IMR-90 (cell line): Measurements from ENCODE around the gene ZC3H7B. TPM values are rescaled to one million over a fixed set of nuclear protein-coding genes. Genes with fewer than 3 reads are reported as not detected.
A peak's percentile ranks its signal among the peaks of the same experiment; 100 is the strongest.

Experiments used
- ATAC-seq: fragments of 200-7000 bp; cut with Tn5 transposase; 2 replicates; pipeline ENCODE4 v1.9.1; 2020; ENCODE audit warnings: low read depth, mild to moderate bottlenecking, moderate library complexity
- BruUV-seq: library from RNA; stranded (reverse); fragments of 400-500 nt; replicated peaks from 2 replicates; lab custom pipeline; 2021; lab: Mats Ljungman, UMichigan
- CTCF ChIA-PET: fragments of 300-600 bp; formaldehyde crosslinking; extraction: SDS; loops from one replicate; lab custom pipeline; 2021; ENCODE audit warnings: antibody characterized with exemption; lab: Yijun Ruan, JAX
- POLR2A ChIA-PET: fragments of 300-600 bp; sonication (Branson Sonifier 250); formaldehyde crosslinking; loops from one replicate; lab custom pipeline; 2022; ENCODE audit warnings: antibody characterized with exemption; ENCODE audit not compliant: unreplicated experiment; lab: Charles Lee
- DNase-seq: peaks from one replicate; pipeline ENCODE4 v3.0.0; 2013
- H2AFZ ChIP-seq: replicated peaks from 2 replicates; pipeline ENCODE3; 2013; ENCODE audit warnings: low read length, mild to moderate bottlenecking; ENCODE audit not compliant: poor library complexity
- H2AK5ac ChIP-seq: 2 replicates; pipeline ENCODE4 v1.6.1; 2013; ENCODE audit warnings: low read depth, low read length, inconsistent platforms
- H2AK9ac ChIP-seq: replicated peaks from 2 replicates; pipeline ENCODE3; 2013; ENCODE audit warnings: mild to moderate bottlenecking, low read depth, low read length, moderate library complexity; ENCODE audit not compliant: poor library complexity
- H2BK120ac ChIP-seq: 2 replicates; pipeline ENCODE4 v1.6.1; 2013; ENCODE audit warnings: low read depth, low read length, inconsistent platforms
- H2BK15ac ChIP-seq: 3 replicates; pipeline ENCODE4 v1.6.1; 2013; ENCODE audit warnings: low read depth, low read length, inconsistent platforms
- H2BK20ac ChIP-seq: 2 replicates; pipeline ENCODE4 v1.6.1; 2013; ENCODE audit warnings: low read depth, mild to moderate bottlenecking, inconsistent platforms, low read length, moderate library complexity
- H2BK5ac ChIP-seq: 2 replicates; pipeline ENCODE4 v1.6.1; 2013; ENCODE audit warnings: mild to moderate bottlenecking, low read depth, low read length, inconsistent platforms; ENCODE audit not compliant: poor library complexity, severe bottlenecking
- H3K14ac ChIP-seq: replicated peaks from 2 replicates; pipeline ENCODE4 v1.6.1; 2013; ENCODE audit warnings: low read depth, low read length, inconsistent platforms
- H3K18ac ChIP-seq: 2 replicates; pipeline ENCODE4 v1.6.1; 2013; ENCODE audit warnings: low read depth, low read length, control low read depth
- H3K23ac ChIP-seq: 2 replicates; pipeline ENCODE4 v1.6.1; 2013; ENCODE audit warnings: low read depth, low read length, inconsistent platforms
- H3K27ac ChIP-seq: 2 replicates; pipeline ENCODE4 v1.5.1; 2013; ENCODE audit warnings: mild to moderate bottlenecking, control low read depth, low read length; ENCODE audit not compliant: insufficient read depth
- H3K27me3 ChIP-seq: 2 replicates; pipeline ENCODE4 v1.6.1; 2013; ENCODE audit warnings: low read length; ENCODE audit not compliant: control insufficient read depth, insufficient read depth
- H3K36me3 ChIP-seq: 2 replicates; pipeline ENCODE4 v1.6.1; 2013; ENCODE audit warnings: low read length, mixed read lengths; ENCODE audit not compliant: control insufficient read depth, insufficient read depth
- H3K4ac ChIP-seq: 2 replicates; pipeline ENCODE4 v1.6.1; 2013; ENCODE audit warnings: low read depth, low read length, inconsistent platforms
- H3K4me1 ChIP-seq: 2 replicates; pipeline ENCODE4 v1.6.1; 2013; ENCODE audit warnings: low read length, mixed read lengths; ENCODE audit not compliant: control insufficient read depth, insufficient read depth
- H3K4me2 ChIP-seq: 2 replicates; pipeline ENCODE4 v1.6.1; 2013; ENCODE audit warnings: low read depth, mild to moderate bottlenecking, control low read depth, low read length, moderate library complexity
- H3K4me3 ChIP-seq: 2 replicates; pipeline ENCODE4 v1.5.1; 2013; ENCODE audit warnings: low read depth, mild to moderate bottlenecking, control low read depth, low read length, moderate library complexity; ENCODE audit not compliant: insufficient read depth
- H3K56ac ChIP-seq: 2 replicates; pipeline ENCODE4 v1.6.1; 2013; ENCODE audit warnings: low read length, inconsistent platforms; ENCODE audit not compliant: insufficient read depth; ENCODE audit errors: extremely low read depth
- H3K79me1 ChIP-seq, 2 experiments: 2 replicates each; pipeline ENCODE4 v1.6.1; 2013; ENCODE audit warnings: low read length in 2 of 2, inconsistent platforms in 1 of 2, low read depth in 1 of 2
- H3K9ac ChIP-seq: 2 replicates; pipeline ENCODE4 v1.6.1; 2013; ENCODE audit warnings: low read depth, low read length, control low read depth
- H3K9me1 ChIP-seq: 2 replicates; pipeline ENCODE4 v1.6.1; 2013; ENCODE audit warnings: low read length, inconsistent platforms; ENCODE audit not compliant: insufficient read depth
- H3K9me3 ChIP-seq: 2 replicates; pipeline ENCODE4 v1.6.1; 2013; ENCODE audit warnings: low read length; ENCODE audit not compliant: control insufficient read depth, insufficient read depth
- H4K20me1 ChIP-seq: 2 replicates; pipeline ENCODE4 v1.6.1; 2013; ENCODE audit warnings: low read length, inconsistent platforms; ENCODE audit not compliant: insufficient read depth
- H4K5ac ChIP-seq: 2 replicates; pipeline ENCODE4 v1.6.1; 2013; ENCODE audit warnings: mild to moderate bottlenecking, low read depth, low read length, control low read depth
- H4K8ac ChIP-seq, 2 experiments: 2 replicates each; pipeline ENCODE4 v1.6.1; 2013; ENCODE audit warnings: low read depth in 2 of 2, low read length in 2 of 2, control low read depth in 1 of 2, inconsistent platforms in 1 of 2
- H4K91ac ChIP-seq: 2 replicates; pipeline ENCODE4 v1.6.1; 2013; ENCODE audit warnings: low read depth, low read length, inconsistent platforms; ENCODE audit not compliant: insufficient read depth
- BHLHE40 ChIP-seq: fragments of 150-350 bp; IDR thresholded peaks from 2 replicates; pipeline ENCODE4 v1.6.1; 2016; ENCODE audit warnings: mild to moderate bottlenecking, low read depth, low read length
- CEBPB ChIP-seq: IDR thresholded peaks from 2 replicates; pipeline ENCODE4 v1.6.1; 2012; ENCODE audit warnings: low read depth, low read length, improper control_type of control experiment
- CHD1 ChIP-seq: IDR thresholded peaks from 2 replicates; pipeline ENCODE4 v1.6.1; 2012; ENCODE audit warnings: low read depth, low read length, improper control_type of control experiment
- ELK1 ChIP-seq: fragments of 150-350 bp; IDR thresholded peaks from 2 replicates; pipeline ENCODE4 v1.6.1; 2016; ENCODE audit warnings: low read depth, mild to moderate bottlenecking, low read length, moderate library complexity, borderline replicate concordance
- FOS ChIP-seq: fragments of 150-350 bp; IDR thresholded peaks from 2 replicates; pipeline ENCODE4 v1.6.1; 2016; ENCODE audit warnings: low read depth, low read length
- MAFK ChIP-seq: IDR thresholded peaks from 2 replicates; pipeline ENCODE4 v1.6.1; 2012; ENCODE audit warnings: low read depth, low read length, improper control_type of control experiment
- MAZ ChIP-seq: IDR thresholded peaks from 2 replicates; pipeline ENCODE4 v1.6.1; 2012; ENCODE audit warnings: low read depth, mild to moderate bottlenecking, low read length, improper control_type of control experiment, moderate library complexity, borderline replicate concordance
- MXI1 ChIP-seq: IDR thresholded peaks from 2 replicates; pipeline ENCODE4 v1.6.1; 2012; ENCODE audit warnings: low read depth, mild to moderate bottlenecking, low read length, moderate library complexity, borderline replicate concordance
- NFE2L2 ChIP-seq: fragments of 150-350 bp; IDR thresholded peaks from 2 replicates; pipeline ENCODE4 v1.6.1; 2016; ENCODE audit warnings: low read depth, mild to moderate bottlenecking, low read length
- POLR2A ChIP-seq: IDR thresholded peaks from 2 replicates; pipeline ENCODE4 v1.6.1; 2012; ENCODE audit warnings: mild to moderate bottlenecking, low read depth, low read length
- RAD21 ChIP-seq: IDR thresholded peaks from 2 replicates; pipeline ENCODE4 v1.6.1; 2012; ENCODE audit warnings: low read length, improper control_type of control experiment
- RCOR1 ChIP-seq: IDR thresholded peaks from 2 replicates; pipeline ENCODE4 v1.6.1; 2012; ENCODE audit warnings: mild to moderate bottlenecking, low read length, improper control_type of control experiment; ENCODE audit not compliant: insufficient replicate concordance
- RFX5 ChIP-seq: IDR thresholded peaks from 2 replicates; pipeline ENCODE4 v1.8.0; 2012; ENCODE audit warnings: low read depth, mild to moderate bottlenecking, low read length, moderate library complexity
- SMC3 ChIP-seq: fragments of 150-350 bp; IDR thresholded peaks from 2 replicates; pipeline ENCODE4 v1.6.1; 2016; ENCODE audit warnings: low read depth, mild to moderate bottlenecking, antibody characterized with exemption, low read length, moderate library complexity
- USF2 ChIP-seq: fragments of 150-350 bp; IDR thresholded peaks from 2 replicates; pipeline ENCODE4 v1.6.1; 2017; ENCODE audit warnings: mild to moderate bottlenecking, antibody characterized with exemption, low read length, low read depth
- WGBS, 2 experiments: methylation state at CpG; one replicate each; pipeline versions ENCODE4 v1.1.5 to v1.1.7; 2013; ENCODE audit warnings: missing lambda C conversion rate in 2 of 2; ENCODE audit not compliant: insufficient read length in 1 of 2; ENCODE audit errors: extremely low coverage in 2 of 2; 5-methylcytosine and 5-hydroxymethylcytosine counted together
- dilution Hi-C: fragments of 300-500 bp; cut with HindIII; formaldehyde crosslinking; loops from one replicate; pipeline ENCODE4 v1.14.3; 2018; ENCODE audit warnings: low sequenced_read_pairs; ENCODE audit not compliant: unreplicated experiment
- in situ Hi-C: fragments of 300-500 bp; cut with MboI; formaldehyde crosslinking; loops from 3 replicates; pipeline ENCODE4 v1.14.3; 2019; ENCODE audit warnings: low sequenced_read_pairs, inconsistent platforms, mixed read lengths
- intact Hi-C: fragments of 100-400 bp; cut with micrococcal nuclease; formaldehyde crosslinking; loops from 2 replicates; pipeline ENCODE4 v1.10.0; 2022
- polyA plus RNA-seq, 3 experiments: library from polyadenylated mRNA; depleted of rRNA; stranded (reverse); fragments of >200 nt; gene quantifications; 2 replicates each; pipeline ENCODE4 v1.2.3, GENCODE V29; 2012; ENCODE audit warnings: low replicate concordance in 1 of 3
- total RNA-seq: library from RNA; depleted of rRNA; stranded (reverse); fragments of >200 nt; gene quantifications from 2 replicates; pipeline ENCODE4 v1.2.3, GENCODE V29; 2012
- TF ChIP-seq, protein P1 (sequence below): conservative IDR thresholded peaks from 2 replicates; pipeline ENCODE4 v1.5.1; 2012; ENCODE audit warnings: mild to moderate bottlenecking, low read depth, low read length, improper control_type of control experiment

The ZC3H7B gene
- total and polyA plus RNA-seq, 2 of the 4 experiments (the other 2 are of a cell fraction) = 37.6 to 72.3 TPM

DNA sequence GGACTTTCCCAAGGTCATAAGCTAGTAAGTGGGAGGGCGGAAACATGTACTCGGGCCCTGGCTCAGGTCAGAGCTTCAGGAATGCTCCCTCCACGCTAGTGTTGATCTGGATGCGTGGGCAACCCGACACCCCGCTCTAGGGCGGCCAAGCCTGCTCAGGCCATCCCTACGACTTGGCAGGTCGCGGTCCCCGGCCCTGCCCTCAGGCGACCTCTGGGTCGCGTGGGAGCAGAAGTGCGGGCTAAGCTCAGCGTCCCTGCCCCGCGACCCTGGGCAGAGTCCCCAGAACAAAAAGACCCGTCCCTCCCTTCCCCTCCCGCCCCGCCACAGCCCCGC, 79.6 kb downstream of the ZC3H7B start:
- Histone ChIP-seq H4K8ac (peak overlapping the region; percentile 43 to 60), H3K36me3 (no peaks in the 10 kb centered on the region), H3K14ac (peak overlapping the region; percentile 86), H4K91ac (peak overlapping the region; percentile 93), H2AK5ac (no peak overlapping the region), H4K5ac (peak overlapping the region; percentile 56; the same call in 1 of the 2 replicates), H3K4me2 (peak overlapping the region; percentile 75), H2AFZ (peak overlapping the region; percentile 95), H3K18ac (peak overlapping the region; percentile 47), H3K23ac (peak overlapping the region; percentile 86; the same call in 1 of the 2 replicates), H3K4me3 (peak overlapping the region; percentile 51), H3K27me3 (no peaks in the 10 kb centered on the region), H3K9me1 (peaks cover 3% of the 10 kb centered on the region; the same call in 1 of the 2 replicates), H3K9ac (peak overlapping the region; percentile 38), H3K4ac (peak overlapping the region; percentile 90), H3K9me3 (no peaks in the 10 kb centered on the region), H3K56ac (peak overlapping the region; percentile 88), H3K4me1 (peaks cover 9% of the 10 kb centered on the region), H2BK5ac (peak overlapping the region; percentile 88), H2BK20ac (peak overlapping the region; percentile 48; the same call in 1 of the 2 replicates), H3K79me1 (peaks cover 13 to 31% of the 10 kb centered on the region in 2 experiments), H3K27ac (peak overlapping the region; percentile 86), H2BK15ac (peak overlapping the region; percentile 80; the same call in 2 of the 3 replicates), H2BK120ac (peak overlapping the region; percentile 91), H2AK9ac (peak overlapping the region; percentile 94), H4K20me1 (no peaks in the 10 kb centered on the region)
- ChIA-PET CTCF (interaction anchor here (0.7 to 1.7 kb wide), 2 partner anchors 14 to 23 kb away, joined by 3 to 9 read pairs; no protein-coding TSS in a partner anchor), POLR2A (interaction anchor here (0.5 to 1.0 kb wide), 4 partner anchors 16 to 166 kb away, joined by 3 to 9 read pairs (median 4); no protein-coding TSS in a partner anchor)
- no TSS peak for BruUV-seq
- dilution Hi-C loops (no loop called here), intact Hi-C loops (loop anchor here (2.0 kb wide), 1 partner anchor 66 kb away; the partner anchor contains the start of gene TOB2), in situ Hi-C loops (no loop called here)
- TF ChIP-seq, protein P1, sequence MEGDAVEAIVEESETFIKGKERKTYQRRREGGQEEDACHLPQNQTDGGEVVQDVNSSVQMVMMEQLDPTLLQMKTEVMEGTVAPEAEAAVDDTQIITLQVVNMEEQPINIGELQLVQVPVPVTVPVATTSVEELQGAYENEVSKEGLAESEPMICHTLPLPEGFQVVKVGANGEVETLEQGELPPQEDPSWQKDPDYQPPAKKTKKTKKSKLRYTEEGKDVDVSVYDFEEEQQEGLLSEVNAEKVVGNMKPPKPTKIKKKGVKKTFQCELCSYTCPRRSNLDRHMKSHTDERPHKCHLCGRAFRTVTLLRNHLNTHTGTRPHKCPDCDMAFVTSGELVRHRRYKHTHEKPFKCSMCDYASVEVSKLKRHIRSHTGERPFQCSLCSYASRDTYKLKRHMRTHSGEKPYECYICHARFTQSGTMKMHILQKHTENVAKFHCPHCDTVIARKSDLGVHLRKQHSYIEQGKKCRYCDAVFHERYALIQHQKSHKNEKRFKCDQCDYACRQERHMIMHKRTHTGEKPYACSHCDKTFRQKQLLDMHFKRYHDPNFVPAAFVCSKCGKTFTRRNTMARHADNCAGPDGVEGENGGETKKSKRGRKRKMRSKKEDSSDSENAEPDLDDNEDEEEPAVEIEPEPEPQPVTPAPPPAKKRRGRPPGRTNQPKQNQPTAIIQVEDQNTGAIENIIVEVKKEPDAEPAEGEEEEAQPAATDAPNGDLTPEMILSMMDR = no peak
- no peak for TF ChIP-seq NFE2L2
- peak; percentile 70; the same call in 1 of the 2 replicates for TF ChIP-seq POLR2A
- TF ChIP-seq BHLHE40 = peak; percentile 80
- TF ChIP-seq SMC3 = no peak
- no peak for TF ChIP-seq RCOR1
- no peak for TF ChIP-seq USF2
- TF ChIP-seq MAZ = no peak
- TF ChIP-seq ELK1 = no peak
- TF ChIP-seq FOS = no peak
- TF ChIP-seq MAFK = no peak
- TF ChIP-seq CHD1 = no peak
- TF ChIP-seq CEBPB = peak; percentile 85
- TF ChIP-seq RAD21 = no peak
- TF ChIP-seq MXI1 = peak; percentile 58; the same call in 1 of the 2 replicates
- TF ChIP-seq RFX5 = no peak
- peak; percentile 94 for DNase-seq
- 0% methylated on average over 7 of the region's 22 CpGs; no CpG with 5 or more reads in 1 of the 2 experiments for WGBS, 2 experiments
- ATAC-seq = peak; percentile 56
